Measurements from ENCODE around the gene PUDP.

PUDP gene

GRCh38 chrX:7127056-7127455 is 20.9 kb downstream of the PUDP start:
- no peak overlapping the region for H3K27ac ChIP-seq (ENCODE audit: low read depth, low read length)
- no peak overlapping the region for H2BK120ac ChIP-seq (ENCODE audit: low read depth, low read length)
- no peak overlapping the region for H3K4me2 ChIP-seq (ENCODE audit: low read length)
- no peak overlapping the region for H2BK5ac ChIP-seq (ENCODE audit: low read length)
- H3K79me1 ChIP-seq (ENCODE audit: low read length), result no peaks in the 10 kb centered on the region
- H2AK5ac ChIP-seq (ENCODE audit: low read length), result no peak overlapping the region
- no peaks in the 10 kb centered on the region for H3K79me2 ChIP-seq (ENCODE audit: control insufficient read depth, insufficient read depth, low read length)
- H3K18ac ChIP-seq (ENCODE audit: low read length), result no peak overlapping the region
- WGBS (ENCODE audit: extremely low coverage, insufficient coverage, low lambda C conversion rate), result no CpG with 5 or more reads among the region's 2 CpGs
- H3K4me3 ChIP-seq (ENCODE audit: low read length), result no peak overlapping the region
- H3K36me3 ChIP-seq (ENCODE audit: control insufficient read depth, insufficient read depth, low read length), result no peaks in the 10 kb centered on the region
- H2BK15ac ChIP-seq (replicated peaks; ENCODE audit: low read depth), result no peak overlapping the region
- H4K8ac ChIP-seq (ENCODE audit: low read depth, low read length), result no peak overlapping the region
- no peak overlapping the region for H3K56ac ChIP-seq (ENCODE audit: low read length)
- no peaks in the 10 kb centered on the region for H3K27me3 ChIP-seq (ENCODE audit: insufficient read depth, low read length, poor library complexity)
- H4K5ac ChIP-seq (ENCODE audit: low read length), result no peak overlapping the region
- no peak overlapping the region for H3K4ac ChIP-seq (ENCODE audit: low read depth, low read length)
- DNase-seq, result peak; percentile 28
- no peak overlapping the region for H3K23ac ChIP-seq (ENCODE audit: low read length)
- H3K4me1 ChIP-seq (ENCODE audit: control insufficient read depth, low read depth, low read length), result no peaks in the 10 kb centered on the region
- no peak overlapping the region for H3K9ac ChIP-seq (ENCODE audit: low read length)

GRCh38 chrX:7120878-7121219 is 27.1 kb downstream of the PUDP start:
- WGBS (ENCODE audit: extremely low coverage, insufficient coverage, low lambda C conversion rate), result no CpG with 5 or more reads among the region's 2 CpGs
- no peak overlapping the region for H3K18ac ChIP-seq (ENCODE audit: low read length)
- no peak overlapping the region for H2BK15ac ChIP-seq (replicated peaks; ENCODE audit: low read depth)
- H3K4me3 ChIP-seq (ENCODE audit: low read length), result no peak overlapping the region
- no peaks in the 10 kb centered on the region for H3K4me1 ChIP-seq (ENCODE audit: control insufficient read depth, low read depth, low read length)
- H2BK120ac ChIP-seq (ENCODE audit: low read depth, low read length), result no peak overlapping the region
- no peak overlapping the region for H3K4me2 ChIP-seq (ENCODE audit: low read length)
- H3K23ac ChIP-seq (ENCODE audit: low read length), result no peak overlapping the region
- no peak overlapping the region for H3K9ac ChIP-seq (ENCODE audit: low read length)
- H3K79me1 ChIP-seq (ENCODE audit: low read length), result no peaks in the 10 kb centered on the region
- no peaks in the 10 kb centered on the region for H3K79me2 ChIP-seq (ENCODE audit: control insufficient read depth, insufficient read depth, low read length)
- DNase-seq, result no peak
- no peak overlapping the region for H3K27ac ChIP-seq (ENCODE audit: low read depth, low read length)
- no peaks in the 10 kb centered on the region for H3K36me3 ChIP-seq (ENCODE audit: control insufficient read depth, insufficient read depth, low read length)
- no peak overlapping the region for H4K5ac ChIP-seq (ENCODE audit: low read length)
- no peak overlapping the region for H2AK5ac ChIP-seq (ENCODE audit: low read length)
- no peaks in the 10 kb centered on the region for H3K27me3 ChIP-seq (ENCODE audit: insufficient read depth, low read length, poor library complexity)
- H4K8ac ChIP-seq (ENCODE audit: low read depth, low read length), result no peak overlapping the region
- no peak overlapping the region for H3K56ac ChIP-seq (ENCODE audit: low read length)
- no peak overlapping the region for H2BK5ac ChIP-seq (ENCODE audit: low read length)
- no peak overlapping the region for H3K4ac ChIP-seq (ENCODE audit: low read depth, low read length)

DNA sequence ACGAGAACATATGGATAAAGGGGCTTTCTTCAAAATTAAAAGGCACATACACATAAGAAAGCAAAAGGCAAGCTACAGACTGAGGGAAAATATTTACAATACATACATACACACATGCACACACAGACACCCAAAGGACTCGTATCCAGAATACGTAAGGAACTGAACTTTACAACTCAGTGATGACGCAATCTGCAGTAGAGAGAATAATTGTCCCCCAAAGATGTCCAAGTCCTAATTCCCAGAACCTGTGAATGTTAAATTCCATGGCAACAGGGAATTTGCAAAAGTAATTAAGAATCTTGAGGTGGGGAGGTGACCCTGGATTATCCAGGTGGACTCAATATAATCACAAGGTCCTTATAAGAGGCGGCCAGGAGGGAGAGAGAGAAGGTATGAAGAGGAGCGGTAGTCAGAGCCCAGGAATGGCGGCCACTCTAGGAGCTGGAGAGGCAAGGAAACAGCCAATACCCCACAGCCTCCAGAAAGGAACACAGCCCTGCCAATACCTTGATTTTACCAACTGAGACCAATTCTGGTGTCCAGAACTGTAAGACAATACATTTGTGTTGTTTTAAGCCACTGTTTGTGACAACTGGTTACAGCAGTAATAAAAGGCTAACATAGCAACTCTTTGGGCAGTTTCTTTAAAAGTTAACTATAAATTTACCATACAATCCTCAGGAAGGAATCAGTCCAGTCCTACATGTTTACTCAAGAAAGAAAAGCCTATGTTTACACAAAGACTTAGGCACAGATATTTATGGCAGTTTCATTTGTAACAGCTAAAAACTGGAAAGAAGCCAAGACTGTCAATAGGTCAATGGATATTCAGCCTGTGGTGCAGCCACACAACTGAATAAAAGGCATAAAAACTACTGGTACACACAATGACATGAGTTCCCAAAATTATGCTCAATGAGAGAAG is 27.7 kb downstream of the PUDP start:
- Histone ChIP-seq H3K4me1 (ENCODE audit: control insufficient read depth, low read depth, low read length) (no peaks in the 10 kb centered on the region), H3K4me2 (ENCODE audit: low read length) (no peak overlapping the region), H2BK120ac (ENCODE audit: low read depth, low read length) (no peak overlapping the region), H3K4ac (ENCODE audit: low read depth, low read length) (no peak overlapping the region), H2AK5ac (ENCODE audit: low read length) (no peak overlapping the region), H3K18ac (ENCODE audit: low read length) (no peak overlapping the region), H3K23ac (ENCODE audit: low read length) (no peak overlapping the region), H2BK15ac (replicated peaks; ENCODE audit: low read depth) (no peak overlapping the region), H3K27me3 (ENCODE audit: insufficient read depth, low read length, poor library complexity) (no peaks in the 10 kb centered on the region), H3K79me1 (ENCODE audit: low read length) (no peaks in the 10 kb centered on the region), H3K36me3 (ENCODE audit: control insufficient read depth, insufficient read depth, low read length) (no peaks in the 10 kb centered on the region), H3K56ac (ENCODE audit: low read length) (no peak overlapping the region), H2BK5ac (ENCODE audit: low read length) (no peak overlapping the region), H3K27ac (ENCODE audit: low read depth, low read length) (no peak overlapping the region), H3K79me2 (ENCODE audit: control insufficient read depth, insufficient read depth, low read length) (no peaks in the 10 kb centered on the region), H4K5ac (ENCODE audit: low read length) (no peak overlapping the region), H3K4me3 (ENCODE audit: low read length) (no peak overlapping the region), H4K8ac (ENCODE audit: low read depth, low read length) (no peak overlapping the region), H3K9ac (ENCODE audit: low read length) (no peak overlapping the region)
- DNase-seq, result no peak
- no CpG with 5 or more reads among the region's 7 CpGs for WGBS (ENCODE audit: extremely low coverage, insufficient coverage, low lambda C conversion rate)

DNA sequence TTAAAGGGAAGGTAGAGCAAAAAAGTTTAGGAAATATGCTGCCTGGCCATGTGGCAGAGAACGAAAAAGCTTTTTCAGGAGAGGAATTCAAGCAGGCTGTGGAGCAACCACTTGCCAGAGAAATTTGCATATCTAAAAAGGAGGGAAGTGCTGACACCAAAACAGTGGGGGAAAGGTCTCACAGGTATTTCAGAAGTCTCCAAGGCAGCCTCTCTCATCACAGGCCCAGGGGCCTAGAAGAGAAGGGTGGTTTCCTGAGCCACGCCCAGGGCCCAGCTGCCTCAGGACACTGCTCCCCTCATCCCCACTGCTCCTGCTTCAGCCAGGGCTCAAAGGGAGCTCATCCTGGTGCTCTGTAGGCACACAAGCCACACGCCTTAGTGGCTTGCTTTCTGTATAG is 30.4 kb downstream of the PUDP start:
- Histone ChIP-seq H3K4me1 (ENCODE audit: control insufficient read depth, low read depth, low read length) (no peaks in the 10 kb centered on the region), H3K27ac (ENCODE audit: low read depth, low read length) (no peak overlapping the region), H3K56ac (ENCODE audit: low read length) (no peak overlapping the region), H3K9ac (ENCODE audit: low read length) (no peak overlapping the region), H2BK120ac (ENCODE audit: low read depth, low read length) (no peak overlapping the region), H2AK5ac (ENCODE audit: low read length) (no peak overlapping the region), H3K23ac (ENCODE audit: low read length) (no peak overlapping the region), H3K36me3 (ENCODE audit: control insufficient read depth, insufficient read depth, low read length) (no peaks in the 10 kb centered on the region), H2BK5ac (ENCODE audit: low read length) (no peak overlapping the region), H3K4me2 (ENCODE audit: low read length) (no peak overlapping the region), H4K8ac (ENCODE audit: low read depth, low read length) (no peak overlapping the region), H3K4me3 (ENCODE audit: low read length) (no peak overlapping the region), H3K4ac (ENCODE audit: low read depth, low read length) (no peak overlapping the region), H3K79me1 (ENCODE audit: low read length) (no peaks in the 10 kb centered on the region), H3K79me2 (ENCODE audit: control insufficient read depth, insufficient read depth, low read length) (no peaks in the 10 kb centered on the region), H3K18ac (ENCODE audit: low read length) (no peak overlapping the region), H4K5ac (ENCODE audit: low read length) (no peak overlapping the region), H3K27me3 (ENCODE audit: insufficient read depth, low read length, poor library complexity) (no peaks in the 10 kb centered on the region), H2BK15ac (replicated peaks; ENCODE audit: low read depth) (no peak overlapping the region)
- WGBS (ENCODE audit: extremely low coverage, insufficient coverage, low lambda C conversion rate), result no CpG with 5 or more reads among the region's 3 CpGs
- peak; percentile 48 for DNase-seq

GRCh38 chrX:7116081-7116480 is 31.9 kb downstream of the PUDP start:
- Histone ChIP-seq H3K27me3 (ENCODE audit: insufficient read depth, low read length, poor library complexity) (no peaks in the 10 kb centered on the region), H3K4ac (ENCODE audit: low read depth, low read length) (no peak overlapping the region), H4K8ac (ENCODE audit: low read depth, low read length) (no peak overlapping the region), H3K18ac (ENCODE audit: low read length) (no peak overlapping the region), H3K9ac (ENCODE audit: low read length) (no peak overlapping the region), H2AK5ac (ENCODE audit: low read length) (no peak overlapping the region), H3K27ac (ENCODE audit: low read depth, low read length) (no peak overlapping the region), H3K23ac (ENCODE audit: low read length) (no peak overlapping the region), H2BK5ac (ENCODE audit: low read length) (no peak overlapping the region), H3K36me3 (ENCODE audit: control insufficient read depth, insufficient read depth, low read length) (no peaks in the 10 kb centered on the region), H3K79me1 (ENCODE audit: low read length) (no peaks in the 10 kb centered on the region), H3K4me1 (ENCODE audit: control insufficient read depth, low read depth, low read length) (peaks cover 4% of the 10 kb centered on the region), H2BK15ac (replicated peaks; ENCODE audit: low read depth) (no peak overlapping the region), H3K4me3 (ENCODE audit: low read length) (no peak overlapping the region), H3K79me2 (ENCODE audit: control insufficient read depth, insufficient read depth, low read length) (no peaks in the 10 kb centered on the region), H3K4me2 (ENCODE audit: low read length) (no peak overlapping the region), H2BK120ac (ENCODE audit: low read depth, low read length) (no peak overlapping the region), H4K5ac (ENCODE audit: low read length) (no peak overlapping the region), H3K56ac (ENCODE audit: low read length) (no peak overlapping the region)
- DNase-seq, result no peak
- no CpG with 5 or more reads among the region's 3 CpGs for WGBS (ENCODE audit: extremely low coverage, insufficient coverage, low lambda C conversion rate)

GRCh38 chrX:7115557-7115956 is 32.4 kb downstream of the PUDP start:
- no peak overlapping the region for H4K5ac ChIP-seq (ENCODE audit: low read length)
- H2BK5ac ChIP-seq (ENCODE audit: low read length), result no peak overlapping the region
- no CpG with 5 or more reads among the region's 6 CpGs for WGBS (ENCODE audit: extremely low coverage, insufficient coverage, low lambda C conversion rate)

More at GRCh38 chrX:7115557-7115956, 32.4 kb downstream of the PUDP start:
- Histone ChIP-seq H3K9ac (ENCODE audit: low read length) (no peak overlapping the region), H3K18ac (ENCODE audit: low read length) (no peak overlapping the region), H3K36me3 (ENCODE audit: control insufficient read depth, insufficient read depth, low read length) (no peaks in the 10 kb centered on the region), H2BK120ac (ENCODE audit: low read depth, low read length) (no peak overlapping the region), H3K27me3 (ENCODE audit: insufficient read depth, low read length, poor library complexity) (no peaks in the 10 kb centered on the region), H3K79me1 (ENCODE audit: low read length) (no peaks in the 10 kb centered on the region), H3K4me1 (ENCODE audit: control insufficient read depth, low read depth, low read length) (peaks cover 4% of the 10 kb centered on the region), H3K27ac (ENCODE audit: low read depth, low read length) (no peak overlapping the region), H3K23ac (ENCODE audit: low read length) (no peak overlapping the region), H3K4me3 (ENCODE audit: low read length) (no peak overlapping the region), H3K4ac (ENCODE audit: low read depth, low read length) (no peak overlapping the region), H3K4me2 (ENCODE audit: low read length) (no peak overlapping the region), H3K56ac (ENCODE audit: low read length) (no peak overlapping the region), H4K8ac (ENCODE audit: low read depth, low read length) (no peak overlapping the region), H2AK5ac (ENCODE audit: low read length) (no peak overlapping the region), H3K79me2 (ENCODE audit: control insufficient read depth, insufficient read depth, low read length) (no peaks in the 10 kb centered on the region), H2BK15ac (replicated peaks; ENCODE audit: low read depth) (no peak overlapping the region)
- DNase-seq, result no peak
